IMR-90 (cell line): ENCODE measurements around the gene KIF1A.

Experiments used
- BHLHE40 ChIP-seq: fragments of 150-350 bp; IDR thresholded peaks from 2 replicates; pipeline ENCODE4 v1.6.1; 2016; ENCODE audit warnings: mild to moderate bottlenecking, low read depth, low read length
- POLR2A ChIP-seq: IDR thresholded peaks from 2 replicates; pipeline ENCODE4 v1.6.1; 2012; ENCODE audit warnings: mild to moderate bottlenecking, low read depth, low read length
- SMC3 ChIP-seq: fragments of 150-350 bp; IDR thresholded peaks from 2 replicates; pipeline ENCODE4 v1.6.1; 2016; ENCODE audit warnings: low read depth, mild to moderate bottlenecking, antibody characterized with exemption, low read length, moderate library complexity
- TF ChIP-seq, protein P1 (sequence below): conservative IDR thresholded peaks from 2 replicates; pipeline ENCODE4 v1.5.1; 2012; ENCODE audit warnings: mild to moderate bottlenecking, low read depth, low read length, improper control_type of control experiment
- TF ChIP-seq, protein P2 (sequence below): fragments of 150-350 bp; IDR thresholded peaks from 2 replicates; pipeline ENCODE4 v1.6.1; 2016; ENCODE audit warnings: low read depth, mild to moderate bottlenecking, low read length, moderate library complexity, borderline replicate concordance
- TF ChIP-seq, protein P3 (sequence below): fragments of 150-350 bp; IDR thresholded peaks from 2 replicates; pipeline ENCODE4 v1.6.1; 2017; ENCODE audit warnings: mild to moderate bottlenecking, antibody characterized with exemption, low read length, low read depth

DNA sequence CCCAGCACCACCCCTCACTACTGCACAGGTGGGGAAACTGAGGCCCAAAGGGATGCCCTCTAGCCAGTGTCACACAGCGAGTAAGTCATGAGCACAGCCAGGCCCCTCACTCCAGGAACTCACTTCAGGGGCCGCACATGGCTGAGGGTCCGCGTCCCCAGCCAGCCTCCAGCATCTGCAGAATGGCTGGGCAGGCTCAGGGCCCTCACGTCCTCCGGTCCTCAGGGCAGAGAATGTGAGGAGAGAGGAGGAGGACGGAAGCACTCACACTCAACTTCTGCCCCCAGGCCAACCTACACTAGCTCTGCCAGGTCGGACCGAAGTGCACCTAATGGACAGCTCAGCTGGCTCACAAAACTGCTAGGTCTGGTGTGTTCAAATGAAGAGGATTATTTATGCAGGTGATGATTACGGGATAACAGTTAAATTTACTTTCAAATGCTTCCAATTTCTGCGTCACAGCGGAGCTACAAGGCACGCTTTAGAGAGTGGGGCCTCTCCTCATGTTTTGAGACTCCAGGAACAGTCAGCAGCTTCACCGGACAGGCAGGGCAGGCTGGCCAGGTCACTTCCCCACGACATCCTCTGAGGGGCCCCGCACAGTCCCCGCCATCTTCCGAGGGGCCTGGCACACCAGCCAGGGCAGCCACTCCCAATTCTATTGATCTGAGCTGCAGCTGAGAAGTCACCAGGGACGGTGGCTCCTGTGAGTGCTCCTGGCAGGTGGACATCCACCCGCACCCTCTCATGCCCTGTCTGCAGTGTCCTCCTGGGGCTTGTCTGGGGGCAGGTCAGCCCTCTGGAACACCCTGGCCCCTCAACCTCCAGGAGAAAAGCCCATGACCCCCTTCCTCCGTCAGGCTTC lies 26.5 kb downstream of the KIF1A start:
- TF ChIP-seq, protein P1, sequence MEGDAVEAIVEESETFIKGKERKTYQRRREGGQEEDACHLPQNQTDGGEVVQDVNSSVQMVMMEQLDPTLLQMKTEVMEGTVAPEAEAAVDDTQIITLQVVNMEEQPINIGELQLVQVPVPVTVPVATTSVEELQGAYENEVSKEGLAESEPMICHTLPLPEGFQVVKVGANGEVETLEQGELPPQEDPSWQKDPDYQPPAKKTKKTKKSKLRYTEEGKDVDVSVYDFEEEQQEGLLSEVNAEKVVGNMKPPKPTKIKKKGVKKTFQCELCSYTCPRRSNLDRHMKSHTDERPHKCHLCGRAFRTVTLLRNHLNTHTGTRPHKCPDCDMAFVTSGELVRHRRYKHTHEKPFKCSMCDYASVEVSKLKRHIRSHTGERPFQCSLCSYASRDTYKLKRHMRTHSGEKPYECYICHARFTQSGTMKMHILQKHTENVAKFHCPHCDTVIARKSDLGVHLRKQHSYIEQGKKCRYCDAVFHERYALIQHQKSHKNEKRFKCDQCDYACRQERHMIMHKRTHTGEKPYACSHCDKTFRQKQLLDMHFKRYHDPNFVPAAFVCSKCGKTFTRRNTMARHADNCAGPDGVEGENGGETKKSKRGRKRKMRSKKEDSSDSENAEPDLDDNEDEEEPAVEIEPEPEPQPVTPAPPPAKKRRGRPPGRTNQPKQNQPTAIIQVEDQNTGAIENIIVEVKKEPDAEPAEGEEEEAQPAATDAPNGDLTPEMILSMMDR = no peak
- TF ChIP-seq POLR2A (no peak), BHLHE40 (no peak), SMC3 (no peak)
- TF ChIP-seq, protein P2, sequence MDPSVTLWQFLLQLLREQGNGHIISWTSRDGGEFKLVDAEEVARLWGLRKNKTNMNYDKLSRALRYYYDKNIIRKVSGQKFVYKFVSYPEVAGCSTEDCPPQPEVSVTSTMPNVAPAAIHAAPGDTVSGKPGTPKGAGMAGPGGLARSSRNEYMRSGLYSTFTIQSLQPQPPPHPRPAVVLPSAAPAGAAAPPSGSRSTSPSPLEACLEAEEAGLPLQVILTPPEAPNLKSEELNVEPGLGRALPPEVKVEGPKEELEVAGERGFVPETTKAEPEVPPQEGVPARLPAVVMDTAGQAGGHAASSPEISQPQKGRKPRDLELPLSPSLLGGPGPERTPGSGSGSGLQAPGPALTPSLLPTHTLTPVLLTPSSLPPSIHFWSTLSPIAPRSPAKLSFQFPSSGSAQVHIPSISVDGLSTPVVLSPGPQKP = no peak
- TF ChIP-seq, protein P3, sequence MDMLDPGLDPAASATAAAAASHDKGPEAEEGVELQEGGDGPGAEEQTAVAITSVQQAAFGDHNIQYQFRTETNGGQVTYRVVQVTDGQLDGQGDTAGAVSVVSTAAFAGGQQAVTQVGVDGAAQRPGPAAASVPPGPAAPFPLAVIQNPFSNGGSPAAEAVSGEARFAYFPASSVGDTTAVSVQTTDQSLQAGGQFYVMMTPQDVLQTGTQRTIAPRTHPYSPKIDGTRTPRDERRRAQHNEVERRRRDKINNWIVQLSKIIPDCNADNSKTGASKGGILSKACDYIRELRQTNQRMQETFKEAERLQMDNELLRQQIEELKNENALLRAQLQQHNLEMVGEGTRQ = no peak
